ENCODE measurements around the gene FOXO3.

- TF ChIP-seq EZH2 (IDR thresholded peaks at IDR 0.05) (no peak), FOXP2 (optimal IDR thresholded peaks at IDR 0.05; ENCODE audit: control extremely low read depth, extremely low read length, insufficient read depth) (no peak), POLR2AphosphoS5 (IDR thresholded peaks at IDR 0.05; ENCODE audit: borderline replicate concordance, low read depth, low read length) (no peak)
Measured at GRCh38 chr6:108687921-108688320, 127.2 kb downstream of the FOXO3 start.
